SW 1271 (cell line): ENCODE results near the gene HPX.
"Not testable (repeated sequence)": the region's sequence is repeated elsewhere in the genome, so short reads cannot be mapped to it uniquely, and the experiment has no call there.

ENCODE experiments used
- DNase-seq, 2 experiments: peaks; one replicate each; lab custom pipeline; 2025; lab: John Stamatoyannopoulos, UW

The HPX gene

GRCh38 chr11:6414874-6415328 lies 25.9 kb downstream of the HPX start:
- no peak for DNase-seq

- no peak for DNase-seq
Observed at GRCh38 chr11:6413791-6414201, 27.0 kb downstream of the HPX start.

GRCh38 chr11:6411594-6412031 lies 29.2 kb downstream of the HPX start:
- DNase-seq = no peak

GRCh38 chr11:6410695-6411430 lies 29.9 kb downstream of the HPX start:
- DNase-seq = no peak

- DNase-seq = no peak
Observed at GRCh38 chr11:6406370-6406769, 34.4 kb downstream of the HPX start.

GRCh38 chr11:6405846-6406245 lies 34.9 kb downstream of the HPX start:
- DNase-seq = no peak

- no peak for DNase-seq
Observed at GRCh38 chr11:6405052-6405667, 35.6 kb downstream of the HPX start.

- DNase-seq = no peak
Observed at GRCh38 chr11:6404342-6405051, 36.3 kb downstream of the HPX start.

- DNase-seq = no peak
Observed at GRCh38 chr11:6403539-6403938, 37.2 kb downstream of the HPX start.

- no peak for DNase-seq
Observed at GRCh38 chr11:6402561-6402981, 38.2 kb downstream of the HPX start.

- no peak for DNase-seq
Observed at GRCh38 chr11:6402061-6402470, 38.7 kb downstream of the HPX start.

GRCh38 chr11:6401464-6401863 lies 39.3 kb downstream of the HPX start:
- no peak for DNase-seq

GRCh38 chr11:6400431-6401345 lies 40.1 kb downstream of the HPX start:
- no peak for DNase-seq

GRCh38 chr11:6397636-6398035 lies 43.2 kb downstream of the HPX start:
- DNase-seq = no peak

GRCh38 chr11:6397156-6397555 lies 43.6 kb downstream of the HPX start:
- DNase-seq = no peak

GRCh38 chr11:6395470-6396060 lies 45.2 kb downstream of the HPX start:
- no peak for DNase-seq

- DNase-seq = no peak
Observed at GRCh38 chr11:6393989-6394670, 46.7 kb downstream of the HPX start.

GRCh38 chr11:6392251-6392650 lies 48.5 kb downstream of the HPX start:
- not testable (repeated sequence) for DNase-seq

GRCh38 chr11:6391537-6392134 lies 49.2 kb downstream of the HPX start:
- no peak for DNase-seq

- no peak for DNase-seq
Observed at GRCh38 chr11:6390718-6391469, 49.9 kb downstream of the HPX start.
